Measurements from ENCODE around the gene PRAMEF5.
"Not testable (repeated sequence)": the region's sequence is repeated elsewhere in the genome, so short reads cannot be mapped to it uniquely, and the experiment has no call there.

Gene PRAMEF5

GRCh38 chr1:13243536-13244263, 10.3 kb upstream of the PRAMEF5 start:
- H2AFZ ChIP-seq (ENCODE audit: insufficient read depth, low read length, poor library complexity); H3K4ac ChIP-seq (ENCODE audit: low read depth, low read length); DNase-seq; H2BK120ac ChIP-seq (ENCODE audit: insufficient read depth, low read length, poor library complexity); H3K9ac ChIP-seq (ENCODE audit: low read length); H4K91ac ChIP-seq (ENCODE audit: low read depth, low read length); H3K36me3 ChIP-seq (ENCODE audit: control insufficient read depth in 1 of 2, insufficient read depth in 2 of 2, low read length in 2 of 2); H4K8ac ChIP-seq (ENCODE audit: low read depth, low read length); H3K18ac ChIP-seq (ENCODE audit: low read length); H3K79me1 ChIP-seq (ENCODE audit: low read length); H2BK5ac ChIP-seq (ENCODE audit: low read depth, low read length, poor library complexity); H3K79me2 ChIP-seq (ENCODE audit: control insufficient read depth, insufficient read depth, low read length, poor library complexity); H4K12ac ChIP-seq (ENCODE audit: low read depth, low read length); H2BK12ac ChIP-seq (ENCODE audit: low read length); H3K27me3 ChIP-seq (ENCODE audit: insufficient read depth, low read length); H3K4me2 ChIP-seq (ENCODE audit: low read length); H3K23ac ChIP-seq (ENCODE audit: low read length); H2AK5ac ChIP-seq (ENCODE audit: low read length); H3K4me1 ChIP-seq (ENCODE audit: control insufficient read depth in 1 of 2, insufficient read depth in 2 of 2, low read length in 2 of 2); H3K27ac ChIP-seq (ENCODE audit: low read depth, low read length); H3K14ac ChIP-seq (ENCODE audit: low read length); H3K4me3 ChIP-seq (ENCODE audit: low read depth, low read length): not testable (repeated sequence)
- WGBS (ENCODE audit: extremely low coverage, insufficient coverage, insufficient read length) = no CpG with 5 or more reads among the region's 9 CpGs
- H3K9me3 ChIP-seq (ENCODE audit: insufficient read depth, low read depth, low read length) = peaks cover 45% of the 10 kb centered on the region

DNA sequence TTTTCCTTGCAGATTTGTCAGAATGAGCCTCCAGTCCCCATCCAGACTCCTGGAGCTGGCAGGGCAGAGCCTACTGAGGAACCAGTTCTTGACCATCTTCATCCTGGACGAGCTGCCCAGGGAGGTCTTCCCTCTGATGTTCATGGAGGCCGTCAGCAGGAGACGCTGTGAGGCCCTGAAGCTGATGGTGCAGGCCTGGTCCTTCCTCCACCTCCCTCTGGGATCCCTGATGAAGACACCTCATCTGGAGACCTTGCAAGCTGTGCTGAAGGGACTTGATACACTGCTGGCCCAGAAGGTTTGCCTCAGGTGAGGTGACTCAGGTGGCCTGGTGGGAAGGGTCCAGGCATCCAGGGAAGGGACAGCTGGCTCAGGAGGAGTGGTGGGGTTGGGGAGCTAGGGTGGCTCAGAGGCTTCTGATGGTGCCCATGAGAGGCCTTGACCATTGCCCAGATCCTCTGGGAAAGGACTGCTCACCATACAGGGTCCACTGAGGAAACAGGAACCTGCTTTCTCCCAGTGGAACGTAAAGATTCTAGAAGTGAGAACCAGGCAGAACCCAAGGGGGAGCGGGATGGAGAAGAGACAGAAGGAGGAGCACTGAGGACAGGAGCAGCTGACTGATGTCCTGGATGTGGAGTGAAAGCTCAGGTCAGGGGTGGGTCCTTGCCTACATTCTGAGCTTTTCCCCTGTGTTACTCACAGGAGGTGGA, 8.0 kb upstream of the PRAMEF5 start:
- not testable (repeated sequence) for H3K4me3 ChIP-seq (ENCODE audit: low read depth, low read length); H3K23ac ChIP-seq (ENCODE audit: low read length); H3K4ac ChIP-seq (ENCODE audit: low read depth, low read length); H3K36me3 ChIP-seq (ENCODE audit: control insufficient read depth in 1 of 2, insufficient read depth in 2 of 2, low read length in 2 of 2); H2BK12ac ChIP-seq (ENCODE audit: low read length); H2BK5ac ChIP-seq (ENCODE audit: low read depth, low read length, poor library complexity); H4K8ac ChIP-seq (ENCODE audit: low read depth, low read length); H3K9ac ChIP-seq (ENCODE audit: low read length); H3K14ac ChIP-seq (ENCODE audit: low read length); H3K4me2 ChIP-seq (ENCODE audit: low read length); H2AK5ac ChIP-seq (ENCODE audit: low read length); H3K79me1 ChIP-seq (ENCODE audit: low read length); H3K79me2 ChIP-seq (ENCODE audit: control insufficient read depth, insufficient read depth, low read length, poor library complexity); H3K4me1 ChIP-seq (ENCODE audit: control insufficient read depth in 1 of 2, insufficient read depth in 2 of 2, low read length in 2 of 2); H3K18ac ChIP-seq (ENCODE audit: low read length); H4K12ac ChIP-seq (ENCODE audit: low read depth, low read length); H3K27me3 ChIP-seq (ENCODE audit: insufficient read depth, low read length); H2AFZ ChIP-seq (ENCODE audit: insufficient read depth, low read length, poor library complexity); H2BK120ac ChIP-seq (ENCODE audit: insufficient read depth, low read length, poor library complexity); H4K91ac ChIP-seq (ENCODE audit: low read depth, low read length); H3K27ac ChIP-seq (ENCODE audit: low read depth, low read length); DNase-seq
- WGBS (ENCODE audit: extremely low coverage, insufficient coverage, insufficient read length) = no CpG with 5 or more reads among the region's 5 CpGs
- peaks cover 35% of the 10 kb centered on the region for H3K9me3 ChIP-seq (ENCODE audit: insufficient read depth, low read depth, low read length)

DNA sequence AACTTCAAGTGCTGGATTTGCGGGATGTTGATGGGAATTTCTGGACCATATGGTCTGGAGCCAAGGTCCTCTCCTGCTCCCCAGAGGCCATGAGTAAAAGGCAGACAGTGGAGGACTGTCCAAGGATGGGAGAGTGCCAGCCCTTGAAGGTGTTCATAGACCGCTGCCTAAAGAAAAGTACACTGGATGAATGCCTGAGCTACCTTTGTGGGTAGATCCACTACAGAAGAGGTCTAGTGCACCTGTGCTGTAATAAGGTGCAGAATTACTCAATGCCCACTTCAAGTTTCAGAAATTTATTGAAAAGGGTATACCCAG, 7.5 kb upstream of the PRAMEF5 start:
- H2AFZ ChIP-seq (ENCODE audit: insufficient read depth, low read length, poor library complexity) = not testable (repeated sequence)

GRCh38 chr1:13247122-13247521, 6.9 kb upstream of the PRAMEF5 start:
- not testable (repeated sequence) for H3K27ac ChIP-seq (ENCODE audit: low read depth, low read length); H3K36me3 ChIP-seq (ENCODE audit: control insufficient read depth in 1 of 2, insufficient read depth in 2 of 2, low read length in 2 of 2); H4K91ac ChIP-seq (ENCODE audit: low read depth, low read length); H3K79me2 ChIP-seq (ENCODE audit: control insufficient read depth, insufficient read depth, low read length, poor library complexity); H4K12ac ChIP-seq (ENCODE audit: low read depth, low read length); H3K23ac ChIP-seq (ENCODE audit: low read length); H2BK12ac ChIP-seq (ENCODE audit: low read length); H3K79me1 ChIP-seq (ENCODE audit: low read length); H2BK5ac ChIP-seq (ENCODE audit: low read depth, low read length, poor library complexity); H2AFZ ChIP-seq (ENCODE audit: insufficient read depth, low read length, poor library complexity); DNase-seq; H3K14ac ChIP-seq (ENCODE audit: low read length); H3K4me1 ChIP-seq (ENCODE audit: control insufficient read depth in 1 of 2, insufficient read depth in 2 of 2, low read length in 2 of 2); H3K4ac ChIP-seq (ENCODE audit: low read depth, low read length); H3K4me2 ChIP-seq (ENCODE audit: low read length); H2AK5ac ChIP-seq (ENCODE audit: low read length); H4K8ac ChIP-seq (ENCODE audit: low read depth, low read length); H3K18ac ChIP-seq (ENCODE audit: low read length); H3K9ac ChIP-seq (ENCODE audit: low read length); H3K4me3 ChIP-seq (ENCODE audit: low read depth, low read length); H2BK120ac ChIP-seq (ENCODE audit: insufficient read depth, low read length, poor library complexity); H3K27me3 ChIP-seq (ENCODE audit: insufficient read depth, low read length)
- WGBS (ENCODE audit: extremely low coverage, insufficient coverage, insufficient read length) = no CpG with 5 or more reads among the region's 7 CpGs
- peaks cover 32% of the 10 kb centered on the region for H3K9me3 ChIP-seq (ENCODE audit: insufficient read depth, low read depth, low read length)

More for the DNA sequence above, 7.5 kb upstream of the PRAMEF5 start:
- not testable (repeated sequence) for H3K79me2 ChIP-seq (ENCODE audit: control insufficient read depth, insufficient read depth, low read length, poor library complexity); H3K79me1 ChIP-seq (ENCODE audit: low read length); H3K4me1 ChIP-seq (ENCODE audit: control insufficient read depth in 1 of 2, insufficient read depth in 2 of 2, low read length in 2 of 2); H2BK12ac ChIP-seq (ENCODE audit: low read length); H3K14ac ChIP-seq (ENCODE audit: low read length); H4K91ac ChIP-seq (ENCODE audit: low read depth, low read length); H3K27ac ChIP-seq (ENCODE audit: low read depth, low read length); H3K23ac ChIP-seq (ENCODE audit: low read length); H3K36me3 ChIP-seq (ENCODE audit: control insufficient read depth in 1 of 2, insufficient read depth in 2 of 2, low read length in 2 of 2); H2BK5ac ChIP-seq (ENCODE audit: low read depth, low read length, poor library complexity); H2BK120ac ChIP-seq (ENCODE audit: insufficient read depth, low read length, poor library complexity); H3K4me3 ChIP-seq (ENCODE audit: low read depth, low read length); H2AK5ac ChIP-seq (ENCODE audit: low read length); H3K4ac ChIP-seq (ENCODE audit: low read depth, low read length); DNase-seq; H4K12ac ChIP-seq (ENCODE audit: low read depth, low read length); H3K4me2 ChIP-seq (ENCODE audit: low read length); H3K27me3 ChIP-seq (ENCODE audit: insufficient read depth, low read length); H3K9ac ChIP-seq (ENCODE audit: low read length); H3K18ac ChIP-seq (ENCODE audit: low read length); H4K8ac ChIP-seq (ENCODE audit: low read depth, low read length)
- no CpG with 5 or more reads among the region's 2 CpGs for WGBS (ENCODE audit: extremely low coverage, insufficient coverage, insufficient read length)
- peaks cover 34% of the 10 kb centered on the region for H3K9me3 ChIP-seq (ENCODE audit: insufficient read depth, low read depth, low read length)
